ENCODE measurements around the gene PHC3.

The PHC3 gene

GRCh38 chr3:170049146-170050000 is 132.2 kb downstream of the PHC3 start:
- no peak for DNase-seq (ENCODE audit: low read depth)
- no peak overlapping the region for H3K4me3 ChIP-seq (ENCODE audit: low read depth, low read length)
- no peak for TF ChIP-seq CTCF (IDR thresholded peaks at IDR 0.05; ENCODE audit: insufficient read depth, low read depth, low read length, missing control alignments)

GRCh38 chr3:170047133-170047404 is 134.5 kb downstream of the PHC3 start:
- TF ChIP-seq CTCF (IDR thresholded peaks at IDR 0.05; ENCODE audit: insufficient read depth, low read depth, low read length, missing control alignments) = no peak
- H3K4me3 ChIP-seq (ENCODE audit: low read depth, low read length) = no peak overlapping the region
- DNase-seq (ENCODE audit: low read depth) = no peak

GRCh38 chr3:170046269-170047132 is 135.0 kb downstream of the PHC3 start:
- TF ChIP-seq CTCF (IDR thresholded peaks at IDR 0.05; ENCODE audit: insufficient read depth, low read depth, low read length, missing control alignments) = no peak
- no peak overlapping the region for H3K4me3 ChIP-seq (ENCODE audit: low read depth, low read length)
- DNase-seq (ENCODE audit: low read depth) = no peak

- peak overlapping the region; percentile 17; the same call in 1 of the 2 replicates for H3K4me3 ChIP-seq (ENCODE audit: low read depth, low read length)
- peak; percentile 93 for DNase-seq (ENCODE audit: low read depth)
- no peak for TF ChIP-seq CTCF (IDR thresholded peaks at IDR 0.05; ENCODE audit: insufficient read depth, low read depth, low read length, missing control alignments)
Measured at GRCh38 chr3:170044795-170045244, 136.7 kb downstream of the PHC3 start.

- H3K4me3 ChIP-seq (ENCODE audit: low read depth, low read length) = no peak overlapping the region
- no peak for DNase-seq (ENCODE audit: low read depth)
- no peak for TF ChIP-seq CTCF (IDR thresholded peaks at IDR 0.05; ENCODE audit: insufficient read depth, low read depth, low read length, missing control alignments)
Measured at GRCh38 chr3:170044271-170044670, 137.3 kb downstream of the PHC3 start.

- no peak for DNase-seq (ENCODE audit: low read depth)
- H3K4me3 ChIP-seq (ENCODE audit: low read depth, low read length) = no peak overlapping the region
- TF ChIP-seq CTCF (IDR thresholded peaks at IDR 0.05; ENCODE audit: insufficient read depth, low read depth, low read length, missing control alignments) = no peak
Measured at GRCh38 chr3:170043506-170043905, 138.0 kb downstream of the PHC3 start.
